ENCODE data around the gene MRPL34.

Gene MRPL34

DNA sequence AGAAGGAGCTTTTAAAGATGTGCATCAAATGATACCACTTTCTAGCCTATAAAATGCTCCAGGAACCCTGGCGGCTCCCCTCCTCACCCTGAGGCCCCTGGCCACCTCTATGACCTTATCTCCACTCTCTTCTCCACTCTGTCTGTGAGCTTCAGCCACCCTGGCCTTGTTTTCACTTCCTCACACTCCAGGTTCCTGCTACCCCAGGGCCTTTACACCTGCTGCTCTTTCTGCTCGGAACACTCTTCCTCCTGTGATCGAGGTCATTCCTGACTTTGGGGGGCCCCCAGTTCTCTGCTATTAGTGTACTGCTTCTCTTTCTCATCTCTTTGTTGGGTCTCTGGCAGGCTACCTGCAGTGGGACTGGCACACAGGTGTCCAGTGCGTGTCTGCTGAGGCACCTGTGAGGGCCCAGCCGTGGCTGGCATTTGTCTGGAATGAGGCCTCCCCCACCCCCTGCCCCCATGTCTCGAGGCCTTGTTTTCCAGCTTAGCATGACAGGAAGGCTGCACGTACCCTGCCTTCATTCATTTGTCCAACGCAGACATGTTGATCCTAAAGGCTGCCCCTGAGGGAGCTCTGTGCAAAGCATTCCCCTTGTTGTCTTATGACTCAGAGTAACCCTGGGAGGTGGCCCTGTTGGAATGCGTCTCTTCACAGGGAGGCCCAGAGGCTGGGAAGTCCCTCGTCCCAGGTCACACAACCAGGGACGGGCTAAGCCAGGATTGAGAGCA lies 6.0 kb downstream of the MRPL34 start:
- TF ChIP-seq, protein P1, sequence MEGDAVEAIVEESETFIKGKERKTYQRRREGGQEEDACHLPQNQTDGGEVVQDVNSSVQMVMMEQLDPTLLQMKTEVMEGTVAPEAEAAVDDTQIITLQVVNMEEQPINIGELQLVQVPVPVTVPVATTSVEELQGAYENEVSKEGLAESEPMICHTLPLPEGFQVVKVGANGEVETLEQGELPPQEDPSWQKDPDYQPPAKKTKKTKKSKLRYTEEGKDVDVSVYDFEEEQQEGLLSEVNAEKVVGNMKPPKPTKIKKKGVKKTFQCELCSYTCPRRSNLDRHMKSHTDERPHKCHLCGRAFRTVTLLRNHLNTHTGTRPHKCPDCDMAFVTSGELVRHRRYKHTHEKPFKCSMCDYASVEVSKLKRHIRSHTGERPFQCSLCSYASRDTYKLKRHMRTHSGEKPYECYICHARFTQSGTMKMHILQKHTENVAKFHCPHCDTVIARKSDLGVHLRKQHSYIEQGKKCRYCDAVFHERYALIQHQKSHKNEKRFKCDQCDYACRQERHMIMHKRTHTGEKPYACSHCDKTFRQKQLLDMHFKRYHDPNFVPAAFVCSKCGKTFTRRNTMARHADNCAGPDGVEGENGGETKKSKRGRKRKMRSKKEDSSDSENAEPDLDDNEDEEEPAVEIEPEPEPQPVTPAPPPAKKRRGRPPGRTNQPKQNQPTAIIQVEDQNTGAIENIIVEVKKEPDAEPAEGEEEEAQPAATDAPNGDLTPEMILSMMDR (IDR thresholded peaks at IDR 0.05; ENCODE audit: low read depth, low read length, missing control alignments): no peak
- no peak overlapping the region for H3K4me3 ChIP-seq (ENCODE audit: low read depth, low read length)
- no peak for DNase-seq (ENCODE audit: low read depth)

DNA sequence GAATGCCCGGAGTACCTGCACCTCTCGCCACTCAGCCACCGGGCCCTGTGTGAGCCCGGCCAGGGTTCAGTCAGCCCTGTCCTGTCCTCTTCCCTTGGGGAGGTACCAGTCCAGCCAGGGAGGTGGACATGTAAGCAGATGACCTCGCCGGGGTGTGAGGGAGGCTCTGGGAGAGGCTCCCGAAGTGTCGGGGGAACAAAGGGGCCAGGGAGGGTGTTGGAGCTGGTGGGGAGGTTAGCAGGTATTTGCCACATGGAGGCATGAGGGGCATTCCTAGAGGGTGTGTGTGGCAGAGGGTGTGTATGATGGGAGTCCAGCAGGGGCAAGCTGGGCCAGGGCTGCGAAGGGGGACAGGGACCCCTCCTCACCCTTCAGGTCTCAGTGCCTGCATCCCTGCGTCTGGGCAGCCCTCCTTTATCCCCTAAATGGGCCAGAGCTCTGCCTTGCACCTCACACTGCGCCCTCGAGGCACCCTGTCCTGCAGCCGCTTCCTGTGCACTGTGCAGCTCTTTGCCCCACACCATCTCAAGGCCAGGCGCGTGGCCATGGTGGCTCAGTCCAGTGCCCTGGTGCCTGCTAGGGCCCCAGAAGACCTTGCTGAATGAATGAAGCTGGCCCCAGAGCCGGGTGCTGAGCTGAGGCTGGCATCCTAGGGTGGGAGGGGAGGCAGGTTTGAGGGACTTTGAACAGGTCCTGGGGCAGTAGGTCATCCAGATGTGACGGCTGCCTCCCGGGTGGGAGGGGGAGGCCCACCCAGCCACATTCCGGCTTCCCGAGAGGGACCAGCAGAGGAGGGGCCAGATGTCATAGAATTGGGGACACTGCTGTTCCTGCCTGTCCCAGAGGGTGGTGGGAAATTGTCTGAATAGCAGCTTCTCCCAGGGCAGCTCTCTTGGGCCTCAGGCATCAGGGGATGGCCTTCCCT lies 6.8 kb downstream of the MRPL34 start:
- H3K4me3 ChIP-seq (ENCODE audit: low read depth, low read length): no peak overlapping the region
- DNase-seq (ENCODE audit: low read depth): no peak
- TF ChIP-seq, protein P1 (IDR thresholded peaks at IDR 0.05; ENCODE audit: low read depth, low read length, missing control alignments): no peak

DNA sequence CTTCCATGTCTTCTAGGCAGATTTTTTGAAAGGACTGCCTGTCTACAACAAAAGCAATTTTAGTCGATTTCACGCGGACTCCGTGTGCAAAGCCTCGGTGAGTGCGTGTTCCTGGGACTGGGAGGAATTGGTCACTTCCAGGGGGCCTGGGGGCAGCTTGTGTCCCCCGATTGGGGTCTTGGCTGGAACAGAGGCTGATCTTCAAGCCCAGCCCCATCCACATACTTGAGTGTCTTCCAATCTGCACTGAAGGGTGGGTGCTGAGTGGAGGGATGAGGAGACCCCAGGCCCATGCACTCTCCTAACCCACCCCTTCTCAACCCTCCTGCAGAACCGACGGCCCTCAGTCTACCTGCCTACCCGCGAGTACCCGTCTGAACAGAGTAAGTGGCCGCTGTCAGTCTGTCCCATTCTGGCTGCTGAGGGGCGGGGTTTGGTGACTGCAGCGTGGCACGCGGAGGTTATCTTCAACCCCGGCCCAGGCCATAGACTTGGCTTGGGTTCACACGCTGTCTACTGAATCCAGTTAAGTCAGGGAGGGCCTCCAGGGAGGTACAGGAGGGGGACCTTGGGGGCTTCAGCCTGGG lies 8.4 kb downstream of the MRPL34 start:
- no peak for DNase-seq (ENCODE audit: low read depth)
- H3K4me3 ChIP-seq (ENCODE audit: low read depth, low read length): no peak overlapping the region
- TF ChIP-seq, protein P1 (IDR thresholded peaks at IDR 0.05; ENCODE audit: low read depth, low read length, missing control alignments): no peak

DNA sequence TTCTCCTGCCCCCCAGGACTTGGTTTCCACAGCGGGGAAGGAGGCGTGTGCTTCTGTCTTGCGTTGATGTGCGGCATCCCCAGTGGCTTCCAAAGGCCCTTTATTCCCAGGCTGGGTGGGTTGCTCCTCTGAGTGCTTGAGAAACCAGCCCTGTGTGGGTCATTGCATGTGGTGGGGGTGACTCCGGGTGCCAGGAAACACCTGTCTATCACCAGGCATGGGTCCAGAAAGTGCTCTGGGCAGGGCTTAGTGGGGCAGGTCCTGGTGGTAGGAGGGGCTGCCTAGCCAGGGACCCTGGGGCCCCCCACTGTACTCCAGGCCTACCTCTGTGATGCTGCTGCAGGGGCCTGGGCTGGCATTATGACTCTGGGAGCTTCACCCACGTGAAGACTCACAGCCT lies 13.3 kb downstream of the MRPL34 start:
- TF ChIP-seq, protein P1 (IDR thresholded peaks at IDR 0.05; ENCODE audit: low read depth, low read length, missing control alignments): no peak
- H3K4me3 ChIP-seq (ENCODE audit: low read depth, low read length): no peak overlapping the region
- no peak for DNase-seq (ENCODE audit: low read depth)

DNA sequence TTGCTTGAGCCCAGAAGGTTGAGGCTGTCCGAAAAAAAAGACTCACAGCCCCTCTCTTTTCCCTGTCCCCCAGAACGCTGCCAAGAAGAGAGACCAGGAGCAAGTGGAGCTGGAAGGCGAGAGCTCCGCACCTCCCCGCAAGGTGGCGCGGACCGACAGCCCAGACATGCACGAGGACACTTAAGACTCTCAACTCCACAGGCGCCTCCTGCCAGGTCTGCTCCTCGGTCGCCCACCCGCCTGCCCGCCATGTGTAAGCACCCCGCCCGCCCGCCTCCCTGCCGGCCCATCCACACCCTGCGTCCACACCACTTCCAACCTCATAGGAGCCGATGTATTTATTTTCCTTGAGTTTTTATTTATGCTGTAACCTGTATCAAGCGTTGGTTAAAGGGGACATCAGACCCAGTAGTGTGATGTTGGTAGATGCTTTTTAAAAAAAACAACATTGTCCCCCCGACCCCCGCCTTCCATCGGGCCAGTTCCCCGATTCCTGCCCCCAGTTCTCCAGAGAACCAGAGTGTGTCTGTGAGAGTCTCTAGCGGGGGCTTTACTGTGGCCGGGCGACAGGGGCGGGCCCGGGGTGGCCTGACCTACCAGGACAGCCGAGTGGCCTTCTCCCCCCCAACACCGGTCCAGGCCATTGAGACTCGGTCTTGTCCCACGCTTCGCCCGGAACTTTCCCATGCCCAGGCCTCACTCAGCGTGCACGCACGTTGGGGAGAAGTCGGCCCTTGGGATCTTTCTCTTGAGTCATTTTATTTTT lies 14.0 kb downstream of the MRPL34 start:
- H3K4me3 ChIP-seq (ENCODE audit: low read depth, low read length): no peak overlapping the region
- no peak for DNase-seq (ENCODE audit: low read depth)
- TF ChIP-seq, protein P1 (IDR thresholded peaks at IDR 0.05; ENCODE audit: low read depth, low read length, missing control alignments): no peak

DNA sequence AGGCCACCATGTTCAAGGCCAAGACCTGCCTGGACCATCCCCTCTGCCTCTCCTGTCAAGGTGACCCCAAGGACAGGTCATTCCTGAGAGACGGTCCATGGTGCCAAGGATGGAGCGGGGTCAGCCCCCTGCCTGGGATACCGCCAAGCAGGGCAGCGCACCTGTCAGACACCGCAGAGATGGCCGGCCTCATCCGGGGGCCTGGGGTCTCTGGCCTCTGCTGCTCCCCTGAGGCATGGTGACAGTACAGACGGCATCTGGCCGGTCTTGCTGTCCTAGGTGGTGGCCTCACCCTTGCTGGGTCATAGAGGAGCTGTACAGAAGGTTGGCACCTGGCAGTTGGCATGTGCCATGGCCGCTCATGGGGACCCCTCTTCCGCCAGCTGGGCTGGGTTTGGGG lies 14.8 kb downstream of the MRPL34 start:
- DNase-seq (ENCODE audit: low read depth): no peak
- no peak overlapping the region for H3K4me3 ChIP-seq (ENCODE audit: low read depth, low read length)
- TF ChIP-seq, protein P1 (IDR thresholded peaks at IDR 0.05; ENCODE audit: low read depth, low read length, missing control alignments): no peak

Measured in GM12864 (cell line).